GM23248 (cell line): ENCODE results near the gene INTS3. TPM values are rescaled to one million over a fixed set of nuclear protein-coding genes. Genes with fewer than 3 reads are reported as not detected.
A peak's percentile ranks its signal among the peaks of the same experiment; 100 is the strongest.

ENCODE experiments used
- DNase-seq: peaks from one replicate; pipeline ENCODE4 v3.0.0-alpha.2; 2015
- H2AFZ ChIP-seq: fragments of 200-600 bp; sonication (generic); 2 replicates; pipeline ENCODE4 v1.6.1; 2016; ENCODE audit warnings: antibody characterized with exemption
- H3F3A ChIP-seq: fragments of 200-600 bp; sonication (generic); 2 replicates; pipeline ENCODE4 v1.6.1; 2016; ENCODE audit warnings: mild to moderate bottlenecking, antibody characterized with exemption, mixed run types; ENCODE audit not compliant: insufficient read depth
- H3K27ac ChIP-seq: fragments of 200-600 bp; sonication (generic); 2 replicates; pipeline ENCODE4 v1.5.1; 2016; ENCODE audit warnings: mild to moderate bottlenecking
- H3K27me3 ChIP-seq: fragments of 200-600 bp; sonication (generic); replicated peaks from 2 replicates; pipeline ENCODE4 v1.6.1; 2016; ENCODE audit warnings: mild to moderate bottlenecking; ENCODE audit not compliant: insufficient read depth
- H3K36me3 ChIP-seq: fragments of 200-600 bp; sonication (generic); 2 replicates; pipeline ENCODE4 v1.6.1; 2016; ENCODE audit warnings: low read depth, mild to moderate bottlenecking
- H3K4me1 ChIP-seq: fragments of 200-600 bp; sonication (generic); 2 replicates; pipeline ENCODE4 v1.6.1; 2016; ENCODE audit warnings: mild to moderate bottlenecking; ENCODE audit not compliant: insufficient read depth
- H3K4me2 ChIP-seq: fragments of 200-600 bp; sonication (generic); one replicate; pipeline ENCODE4 v1.6.1; 2016; ENCODE audit warnings: mild to moderate bottlenecking; ENCODE audit not compliant: unreplicated experiment
- H3K4me3 ChIP-seq: fragments of 200-600 bp; sonication (generic); 2 replicates; pipeline ENCODE4 v1.5.1; 2016; ENCODE audit warnings: mild to moderate bottlenecking
- H3K79me2 ChIP-seq: fragments of 200-600 bp; sonication (generic); 2 replicates; pipeline ENCODE4 v1.6.1; 2016; ENCODE audit warnings: mild to moderate bottlenecking; ENCODE audit not compliant: insufficient read depth
- H3K9ac ChIP-seq: fragments of 200-600 bp; sonication (generic); 2 replicates; pipeline ENCODE4 v1.6.1; 2016; ENCODE audit warnings: mild to moderate bottlenecking
- H3K9me2 ChIP-seq: fragments of 200-600 bp; sonication (generic); 2 replicates; pipeline ENCODE4 v1.6.1; 2016; ENCODE audit warnings: mixed run types, mild to moderate bottlenecking, moderate library complexity; ENCODE audit not compliant: insufficient read depth
- H3K9me3 ChIP-seq: fragments of 200-600 bp; sonication (generic); one replicate; pipeline ENCODE4 v1.6.1; 2017; ENCODE audit warnings: low read depth
- H4K20me1 ChIP-seq: fragments of 200-600 bp; sonication (generic); 2 replicates; pipeline ENCODE4 v1.6.0; 2016; ENCODE audit not compliant: insufficient read depth
- EZH2 ChIP-seq: fragments of 200-600 bp; sonication (generic); IDR thresholded peaks from 2 replicates; pipeline ENCODE4 v1.6.1; 2018; ENCODE audit warnings: antibody characterized with exemption, mild to moderate bottlenecking; ENCODE audit not compliant: insufficient read depth, poor library complexity, severe bottlenecking
- EZH2phosphoT487 ChIP-seq: fragments of 200-600 bp; sonication (generic); IDR thresholded peaks from 2 replicates; pipeline ENCODE4 v1.6.1; 2018; ENCODE audit warnings: antibody characterized with exemption, moderate library complexity, mild to moderate bottlenecking, low read depth; ENCODE audit not compliant: insufficient read depth
- WGBS, 2 experiments: methylation state at CpG; one replicate each; pipeline ENCODE4 v1.1.6; 2015 to 2017; ENCODE audit warnings: low lambda C conversion rate in 2 of 2, low coverage in 1 of 2; ENCODE audit errors: missing lambda C conversion rate in 2 of 2; 5-methylcytosine and 5-hydroxymethylcytosine counted together
- in situ Hi-C: fragments of 300-500 bp; cut with MboI; formaldehyde crosslinking; loops from 2 replicates; pipeline ENCODE4 v1.15.0; 2020
- polyA plus RNA-seq: library from polyadenylated mRNA; unstranded; fragments of >200 nt; fragmentation: Nextera tagmentation; extraction: Ambion mirVana; gene quantifications from 2 replicates; pipeline ENCODE4 v1.2.1, GENCODE V29; 2016
- total RNA-seq: library from RNA; depleted of rRNA; stranded (reverse); fragments of >200 nt; shearing (Covaris generic); gene quantifications from 2 replicates; pipeline ENCODE4 v1.2.3, GENCODE V29; 2014

INTS3 gene
- total and polyA plus RNA-seq, 2 experiments from 2014 or later, result 19.9 to 40.2 TPM

DNA sequence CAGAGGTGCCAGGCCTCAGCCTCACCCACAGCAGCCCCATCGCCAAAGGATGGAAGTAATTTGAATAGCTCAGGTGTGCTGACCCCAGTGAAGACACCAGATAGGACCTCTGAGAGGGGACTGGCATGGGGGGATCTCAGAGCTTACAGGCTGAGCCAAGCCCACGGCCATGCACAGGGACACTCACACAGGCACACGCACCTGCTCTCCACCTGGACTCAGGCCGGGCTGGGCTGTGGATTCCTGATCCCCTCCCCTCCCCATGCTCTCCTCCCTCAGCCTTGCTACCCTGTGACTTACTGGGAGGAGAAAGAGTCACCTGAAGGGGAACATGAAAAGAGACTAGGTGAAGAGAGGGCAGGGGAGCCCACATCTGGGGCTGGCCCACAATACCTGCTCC lies 34.4 kb upstream of the INTS3 start:
- Histone ChIP-seq H2AFZ (no peak overlapping the region), H3K27me3 (no peaks in the 10 kb centered on the region), H3K4me1 (peaks cover 17% of the 10 kb centered on the region), H3K9ac (no peak overlapping the region), H3K36me3 (no peaks in the 10 kb centered on the region), H3K4me3 (no peak overlapping the region), H3F3A (no peaks in the 10 kb centered on the region), H3K4me2 (no peak overlapping the region), H3K27ac (no peak overlapping the region), H4K20me1 (no peaks in the 10 kb centered on the region), H3K9me2 (no peaks in the 10 kb centered on the region), H3K9me3 (no peaks in the 10 kb centered on the region), H3K79me2 (no peaks in the 10 kb centered on the region)
- TF ChIP-seq EZH2 (no peak), EZH2phosphoT487 (no peak)
- in situ Hi-C loops, result no loop called here
- 62 to 79% methylated on average over 4 of the region's 4 CpGs for WGBS, 2 experiments
- no peak for DNase-seq

DNA sequence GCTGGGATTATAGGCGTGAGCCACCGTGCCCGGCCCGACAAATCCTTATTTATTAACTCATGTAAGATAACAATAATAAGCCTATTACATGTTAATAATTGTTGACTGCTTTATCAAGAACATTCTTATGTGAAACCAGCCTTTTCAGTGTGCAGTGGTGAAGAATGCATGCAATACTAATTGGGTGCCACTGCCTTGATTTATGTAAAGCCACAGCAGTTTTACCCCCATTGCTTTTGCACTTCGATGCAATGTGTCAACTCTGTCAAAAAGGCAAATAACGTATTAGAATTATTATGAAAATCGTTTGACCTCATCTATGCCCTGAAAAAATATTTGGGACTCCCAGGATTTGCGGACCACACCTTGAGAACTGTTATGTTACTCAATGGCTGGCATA lies 31.1 kb upstream of the INTS3 start:
- Histone ChIP-seq H3K4me2 (peak overlapping the region; percentile 10), H3K9me2 (no peaks in the 10 kb centered on the region), H3K36me3 (no peaks in the 10 kb centered on the region), H3K4me1 (peaks cover 32% of the 10 kb centered on the region), H3K4me3 (no peak overlapping the region), H3K27me3 (no peaks in the 10 kb centered on the region), H2AFZ (peak overlapping the region; percentile 98), H3K79me2 (no peaks in the 10 kb centered on the region), H4K20me1 (no peaks in the 10 kb centered on the region), H3K9ac (no peak overlapping the region), H3K9me3 (no peaks in the 10 kb centered on the region), H3K27ac (peak overlapping the region; percentile 77; the same call in 1 of the 2 replicates), H3F3A (peaks cover 10% of the 10 kb centered on the region)
- DNase-seq, result no peak
- in situ Hi-C loops, result no loop called here
- WGBS, 2 experiments, result 95% methylated on average over 8 of the region's 8 CpGs
- no peak for TF ChIP-seq EZH2phosphoT487
- no peak for TF ChIP-seq EZH2

DNA sequence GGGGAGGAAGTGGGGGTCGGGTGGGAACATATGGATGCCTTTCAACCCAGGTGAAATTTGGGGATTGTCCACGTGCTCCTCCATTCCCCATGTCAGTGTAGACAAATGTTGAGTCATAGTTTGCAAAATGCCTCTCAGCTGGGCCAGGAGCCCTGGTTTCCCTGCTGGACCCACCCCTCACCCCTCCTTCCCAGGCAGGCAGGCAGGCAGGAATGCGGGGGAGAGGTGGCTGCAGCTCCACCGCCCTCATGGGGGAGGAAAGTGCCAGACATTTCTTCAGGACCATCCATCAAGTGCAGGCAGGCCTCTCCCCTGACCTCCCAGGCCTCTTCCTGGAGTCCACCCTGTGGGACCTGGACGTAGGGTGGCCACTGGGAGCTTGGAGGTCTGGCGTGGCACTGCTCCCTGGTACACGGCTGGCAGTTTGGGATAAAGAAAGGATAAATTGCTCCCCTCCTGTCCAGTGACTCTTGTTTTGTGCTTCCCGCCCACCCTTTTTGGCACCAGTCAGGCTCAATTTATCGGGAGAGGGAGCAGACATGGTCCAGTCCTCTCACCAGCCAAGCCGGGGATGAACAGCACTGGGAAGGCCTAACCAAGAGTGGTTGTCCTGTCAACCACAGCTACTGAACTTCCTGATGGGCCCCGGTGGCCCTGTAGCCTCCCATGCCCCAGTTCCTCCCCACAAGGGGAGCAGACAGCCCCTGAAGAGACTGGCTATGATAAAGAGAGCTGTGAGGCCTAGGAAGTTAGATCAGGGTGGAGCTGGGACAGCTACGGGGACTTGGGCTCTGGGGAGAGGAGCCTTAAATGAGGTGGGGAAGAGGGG lies 30.4 kb upstream of the INTS3 start:
- no peaks in the 10 kb centered on the region for H3K27me3 ChIP-seq
- no peaks in the 10 kb centered on the region for H3K9me3 ChIP-seq
- in situ Hi-C loops, result no loop called here
- H3K36me3 ChIP-seq, result no peaks in the 10 kb centered on the region
- peak overlapping the region; percentile 58 for H3K9ac ChIP-seq
- TF ChIP-seq EZH2phosphoT487, result no peak
- TF ChIP-seq EZH2, result no peak
- no peaks in the 10 kb centered on the region for H4K20me1 ChIP-seq
- peaks cover 32% of the 10 kb centered on the region for H3K4me1 ChIP-seq
- peak overlapping the region; percentile 10 for H3K4me2 ChIP-seq
- WGBS, 2 experiments, result 29 to 31% methylated on average over 12 of the region's 12 CpGs
- DNase-seq, result peak; percentile 51
- peak overlapping the region; percentile 98 for H2AFZ ChIP-seq
- H3K79me2 ChIP-seq, result no peaks in the 10 kb centered on the region
- H3K4me3 ChIP-seq, result no peak overlapping the region
- peaks cover 10% of the 10 kb centered on the region for H3F3A ChIP-seq
- H3K9me2 ChIP-seq, result no peaks in the 10 kb centered on the region
- H3K27ac ChIP-seq, result peak overlapping the region; percentile 77

DNA sequence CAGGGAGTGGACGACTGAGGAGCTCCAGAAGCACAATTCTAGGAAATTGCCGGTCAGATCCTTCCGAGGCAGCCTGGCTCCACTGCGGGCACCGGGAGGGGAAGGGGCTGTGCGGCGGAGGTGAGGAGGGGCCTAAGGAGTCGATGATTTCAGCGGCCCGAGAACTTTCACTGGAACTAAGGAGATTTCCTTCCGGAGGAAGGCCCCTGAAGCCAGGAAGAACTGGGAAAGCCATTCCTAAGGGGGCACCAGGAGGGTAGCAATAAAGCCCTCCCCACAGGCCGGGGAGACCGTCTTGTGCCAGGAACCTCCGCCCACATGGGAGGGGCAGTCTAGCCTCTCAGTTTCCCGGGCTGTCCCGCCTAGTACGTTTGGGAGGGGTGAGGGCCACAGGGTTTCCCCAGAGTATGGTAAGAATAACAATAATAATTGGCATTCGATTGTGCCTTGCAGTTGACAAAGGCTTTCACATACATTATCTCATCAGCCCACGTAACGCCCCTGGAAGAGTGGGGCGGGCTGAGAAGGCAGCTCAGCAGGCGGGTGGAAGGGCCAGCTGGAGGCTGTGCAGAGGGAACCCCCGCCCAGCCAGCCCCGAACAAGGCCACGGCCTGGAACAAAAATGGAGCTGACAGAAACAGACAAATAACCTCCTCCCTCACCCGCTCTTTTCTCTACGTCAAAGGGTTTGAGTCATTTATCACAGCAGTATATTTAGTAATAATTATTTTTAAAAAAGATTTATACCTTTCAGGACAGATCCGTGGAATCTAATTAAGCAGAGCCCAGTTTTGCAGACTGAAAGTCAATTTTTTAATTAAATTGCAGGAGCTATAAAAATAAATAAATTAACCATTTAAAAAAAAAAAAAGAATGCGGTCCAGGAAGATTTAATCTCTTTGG lies 29.6 kb upstream of the INTS3 start:
- in situ Hi-C loops, result no loop called here
- Histone ChIP-seq H3K4me2 (peak overlapping the region; percentile 39), H3K27me3 (no peaks in the 10 kb centered on the region), H4K20me1 (no peaks in the 10 kb centered on the region), H3K79me2 (no peaks in the 10 kb centered on the region), H2AFZ (peak overlapping the region; percentile 98), H3K9ac (peak overlapping the region; percentile 58), H3K9me2 (no peaks in the 10 kb centered on the region), H3K27ac (peak overlapping the region; percentile 77), H3K36me3 (no peaks in the 10 kb centered on the region), H3K4me1 (peaks cover 32% of the 10 kb centered on the region), H3K4me3 (no peak overlapping the region), H3K9me3 (no peaks in the 10 kb centered on the region), H3F3A (peaks cover 10% of the 10 kb centered on the region)
- TF ChIP-seq EZH2phosphoT487, result no peak
- no peak for TF ChIP-seq EZH2
- DNase-seq, result peak; percentile 63
- 19 to 20% methylated on average over 28 to 29 of the region's 29 CpGs for WGBS, 2 experiments
